ENCODE data around the gene SAP130. TPM values are rescaled to one million over a fixed set of nuclear protein-coding genes. Genes with fewer than 3 reads are reported as not detected.

Gene SAP130
- total and polyA plus RNA-seq, 8 donors, result 19.1 to 27.7 (median 24.1) TPM

DNA sequence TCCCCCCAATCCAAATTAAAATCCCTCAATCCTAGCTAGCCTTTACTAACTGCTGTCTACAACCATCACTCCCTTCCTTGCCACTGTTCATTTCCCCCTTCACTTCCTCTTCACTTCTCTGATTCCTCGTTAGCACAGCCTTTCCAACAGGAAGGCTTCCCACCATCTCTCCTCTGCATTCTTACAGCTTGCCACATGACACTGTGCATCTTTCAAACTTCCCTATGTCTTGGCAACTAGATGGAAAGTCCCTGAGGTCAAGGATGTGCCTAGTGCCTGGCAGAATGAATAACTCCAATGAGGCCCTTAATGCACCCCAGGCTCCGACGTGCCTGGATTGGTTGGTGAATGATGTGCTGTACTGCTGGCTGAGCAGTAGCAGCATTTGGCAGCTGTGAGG, 15.2 kb downstream of the SAP130 start:
- H3K9me3 ChIP-seq, result no peaks in the 10 kb centered on the region
- H3K36me3 ChIP-seq, result peaks cover 3 to 100% of the 10 kb centered on the region in 2 donors
- ATAC-seq, result no peak
- H3K27me3 ChIP-seq, result no peaks in the 10 kb centered on the region
- H3K27ac ChIP-seq, result no peak overlapping the region
- TF ChIP-seq, protein P1, sequence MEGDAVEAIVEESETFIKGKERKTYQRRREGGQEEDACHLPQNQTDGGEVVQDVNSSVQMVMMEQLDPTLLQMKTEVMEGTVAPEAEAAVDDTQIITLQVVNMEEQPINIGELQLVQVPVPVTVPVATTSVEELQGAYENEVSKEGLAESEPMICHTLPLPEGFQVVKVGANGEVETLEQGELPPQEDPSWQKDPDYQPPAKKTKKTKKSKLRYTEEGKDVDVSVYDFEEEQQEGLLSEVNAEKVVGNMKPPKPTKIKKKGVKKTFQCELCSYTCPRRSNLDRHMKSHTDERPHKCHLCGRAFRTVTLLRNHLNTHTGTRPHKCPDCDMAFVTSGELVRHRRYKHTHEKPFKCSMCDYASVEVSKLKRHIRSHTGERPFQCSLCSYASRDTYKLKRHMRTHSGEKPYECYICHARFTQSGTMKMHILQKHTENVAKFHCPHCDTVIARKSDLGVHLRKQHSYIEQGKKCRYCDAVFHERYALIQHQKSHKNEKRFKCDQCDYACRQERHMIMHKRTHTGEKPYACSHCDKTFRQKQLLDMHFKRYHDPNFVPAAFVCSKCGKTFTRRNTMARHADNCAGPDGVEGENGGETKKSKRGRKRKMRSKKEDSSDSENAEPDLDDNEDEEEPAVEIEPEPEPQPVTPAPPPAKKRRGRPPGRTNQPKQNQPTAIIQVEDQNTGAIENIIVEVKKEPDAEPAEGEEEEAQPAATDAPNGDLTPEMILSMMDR (IDR thresholded peaks at IDR 0.05), result no peak
- H3K4me3 ChIP-seq, result no peak overlapping the region
- DNase-seq, result no peak
- intact Hi-C loops (cut with DNase I), result no loop called here
- no peaks in the 10 kb centered on the region for H3K4me1 ChIP-seq

DNA sequence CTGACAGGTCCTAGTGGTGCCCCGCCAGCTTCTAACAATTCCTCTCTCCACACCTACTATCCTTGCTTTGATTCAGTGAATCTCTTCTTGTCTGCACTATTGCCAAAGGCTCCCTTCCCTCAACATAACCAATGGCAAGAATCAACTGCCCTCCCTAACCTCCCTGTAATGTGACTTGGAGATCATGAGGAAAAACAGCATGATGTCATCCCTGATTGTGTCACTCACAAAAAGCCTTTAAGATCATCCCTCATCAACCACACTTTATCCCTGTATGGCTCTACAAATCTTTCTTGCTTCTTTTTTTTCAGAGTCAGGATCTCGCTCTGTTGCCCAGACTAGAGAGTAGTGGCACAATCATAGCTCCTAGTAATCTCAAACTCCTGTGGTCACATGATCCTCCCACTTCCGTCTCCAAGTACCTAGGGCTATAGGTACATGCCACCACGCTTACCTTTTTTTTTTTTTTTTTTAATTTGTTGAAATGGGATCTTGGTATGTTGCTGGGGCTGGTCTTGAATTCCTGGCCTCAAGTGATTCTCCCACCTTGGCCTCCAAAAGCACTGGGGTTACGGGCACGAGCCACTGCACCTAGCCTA, 19.7 kb downstream of the SAP130 start:
- Histone ChIP-seq H3K4me1 (no peaks in the 10 kb centered on the region), H3K9me3 (no peaks in the 10 kb centered on the region), H3K27me3 (no peaks in the 10 kb centered on the region), H3K36me3 (peaks cover 3 to 100% of the 10 kb centered on the region in 2 donors), H3K4me3 (no peak overlapping the region), H3K27ac (no peak overlapping the region)
- intact Hi-C loops (cut with DNase I), result no loop called here
- DNase-seq (no peak), ATAC-seq (no peak)
- TF ChIP-seq, protein P1 (IDR thresholded peaks at IDR 0.05), result no peak

DNA sequence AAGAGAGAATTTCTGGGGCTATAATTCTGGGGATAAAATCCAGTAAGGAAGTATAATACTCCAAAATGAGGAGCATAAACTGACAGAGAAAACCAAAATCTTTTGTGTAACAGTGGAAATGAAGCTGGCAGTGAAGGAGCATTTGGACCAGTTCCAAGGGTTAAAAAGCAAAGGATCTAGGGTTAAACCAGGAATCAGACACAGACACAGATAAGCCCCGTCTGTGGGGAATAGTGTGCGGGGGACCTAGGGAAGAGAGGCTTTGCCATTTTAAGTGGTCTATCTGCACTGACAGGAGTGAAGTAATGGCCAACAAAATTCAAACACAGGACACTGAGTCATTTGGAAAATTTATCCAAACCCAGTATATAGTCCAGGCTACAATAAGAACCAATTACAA, 23.4 kb downstream of the SAP130 start:
- no peak overlapping the region for H3K4me3 ChIP-seq
- no peaks in the 10 kb centered on the region for H3K9me3 ChIP-seq
- H3K27me3 ChIP-seq, result no peaks in the 10 kb centered on the region
- H3K27ac ChIP-seq, result no peak overlapping the region
- H3K4me1 ChIP-seq, result no peaks in the 10 kb centered on the region
- intact Hi-C loops (cut with DNase I), result no loop called here
- TF ChIP-seq, protein P1 (IDR thresholded peaks at IDR 0.05), result no peak
- ATAC-seq (no peak), DNase-seq (no peak)
- H3K36me3 ChIP-seq, result peaks cover 0 to 100% of the 10 kb centered on the region in 2 donors

DNA sequence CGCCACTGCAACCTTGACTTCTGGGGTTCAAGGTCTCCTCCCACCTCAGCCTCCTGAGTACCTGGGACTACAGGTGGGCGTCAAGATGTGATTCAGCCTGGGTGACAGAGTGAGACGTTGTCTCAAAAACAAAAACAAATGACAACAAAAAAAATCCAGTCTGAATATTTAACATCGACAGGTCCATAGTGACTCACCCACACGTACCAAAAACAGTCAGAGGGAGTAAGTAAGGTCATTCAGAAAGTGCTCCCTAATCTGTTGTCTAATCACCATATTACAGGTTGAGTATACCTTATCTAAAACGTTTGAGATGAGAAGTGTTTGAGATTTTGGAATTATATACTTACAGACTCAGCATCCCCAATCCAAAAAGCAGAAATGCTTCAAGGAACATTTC, 24.4 kb downstream of the SAP130 start:
- Histone ChIP-seq H3K9me3 (no peaks in the 10 kb centered on the region), H3K4me1 (no peaks in the 10 kb centered on the region), H3K27me3 (no peaks in the 10 kb centered on the region), H3K27ac (no peak overlapping the region), H3K4me3 (no peak overlapping the region), H3K36me3 (peaks cover 0 to 100% of the 10 kb centered on the region in 2 donors)
- intact Hi-C loops (cut with DNase I), result no loop called here
- no peak for DNase-seq
- ATAC-seq, result no peak
- TF ChIP-seq, protein P1 (IDR thresholded peaks at IDR 0.05), result no peak

DNA sequence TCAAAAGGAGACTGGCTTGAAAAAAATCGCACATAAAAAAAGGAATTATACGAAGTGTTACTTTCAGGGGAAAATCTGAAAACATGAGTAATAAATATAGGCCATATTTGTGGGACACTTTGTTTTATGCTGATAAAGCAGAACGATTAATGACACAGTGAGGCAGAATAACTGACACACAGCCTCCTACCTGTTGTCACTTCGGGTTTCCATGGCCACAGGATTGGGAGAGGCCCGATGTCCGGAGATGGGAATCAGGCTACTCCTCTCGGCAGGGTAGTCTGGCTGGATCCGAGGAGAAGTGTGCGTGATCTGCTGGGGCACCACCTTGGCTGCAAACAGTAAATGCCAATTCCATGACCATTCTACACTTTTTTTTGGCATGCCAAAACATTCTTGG, 31.7 kb downstream of the SAP130 start:
- Histone ChIP-seq H3K27me3 (no peaks in the 10 kb centered on the region), H3K9me3 (no peaks in the 10 kb centered on the region), H3K4me3 (no peak overlapping the region), H3K27ac (no peak overlapping the region), H3K4me1 (no peaks in the 10 kb centered on the region), H3K36me3 (peaks cover 0 to 86% of the 10 kb centered on the region in 2 donors)
- ATAC-seq, result no peak
- intact Hi-C loops (cut with DNase I), result no loop called here
- no peak for DNase-seq
- TF ChIP-seq, protein P1 (IDR thresholded peaks at IDR 0.05), result no peak

Measured in left lung (tissue), 10 donors.